HG03521 (cell line): Measurements from ENCODE around the gene SMCO4.
A peak's percentile ranks its signal among the peaks of the same experiment; 100 is the strongest.
"Not testable (repeated sequence)": the region's sequence is repeated elsewhere in the genome, so short reads cannot be mapped to it uniquely, and the experiment has no call there.

Experiments
- ATAC-seq: cut with Tn5 transposase; IDR thresholded peaks from one replicate; pipeline ENCODE4 v1.9.1; 2021; ENCODE audit warnings: mild to moderate bottlenecking, moderate library complexity; ENCODE audit not compliant: unreplicated experiment

The SMCO4 gene, protein sequence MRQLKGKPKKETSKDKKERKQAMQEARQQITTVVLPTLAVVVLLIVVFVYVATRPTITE

GRCh38 chr11:93543292-93543977 lies at the start of gene SMCO4:
Gene SMCO4, minus strand, starts transcription at chr11:93543391. Its CDS starts 64,202 bp downstream, at chr11:93479189.
- ATAC-seq, result peak; percentile 71

DNA sequence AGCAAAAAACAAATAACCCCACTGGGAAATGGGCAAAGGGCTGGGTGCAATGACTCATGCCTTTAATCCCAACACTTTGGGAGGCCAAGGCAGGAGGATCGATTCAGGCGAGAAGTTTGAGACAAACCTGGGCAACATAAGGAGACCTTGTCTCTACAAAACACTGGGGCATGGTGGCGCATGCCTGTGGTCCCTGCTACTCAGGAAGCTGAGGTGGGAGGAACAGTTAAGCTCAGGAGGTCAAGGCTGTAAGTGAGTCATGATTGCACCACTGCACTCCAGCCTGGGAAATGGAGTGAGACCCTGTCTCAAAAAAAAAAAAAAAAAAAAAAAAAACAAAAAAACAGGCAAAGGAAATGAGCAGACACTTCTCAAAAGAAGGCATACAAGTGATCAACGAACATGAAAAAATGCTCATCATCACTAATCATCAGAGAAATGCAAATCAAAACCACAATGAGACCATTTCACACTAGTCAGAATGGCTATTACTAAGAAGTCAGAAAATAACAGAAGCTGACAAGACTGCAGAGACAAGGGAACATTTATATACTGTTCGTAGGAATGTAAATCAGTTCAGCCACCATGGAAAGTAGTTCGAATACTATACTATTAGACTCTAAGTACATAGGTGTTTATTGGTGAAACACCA lies 48.2 kb upstream of the SMCO4 start:
- ATAC-seq, result peak; percentile 66

DNA sequence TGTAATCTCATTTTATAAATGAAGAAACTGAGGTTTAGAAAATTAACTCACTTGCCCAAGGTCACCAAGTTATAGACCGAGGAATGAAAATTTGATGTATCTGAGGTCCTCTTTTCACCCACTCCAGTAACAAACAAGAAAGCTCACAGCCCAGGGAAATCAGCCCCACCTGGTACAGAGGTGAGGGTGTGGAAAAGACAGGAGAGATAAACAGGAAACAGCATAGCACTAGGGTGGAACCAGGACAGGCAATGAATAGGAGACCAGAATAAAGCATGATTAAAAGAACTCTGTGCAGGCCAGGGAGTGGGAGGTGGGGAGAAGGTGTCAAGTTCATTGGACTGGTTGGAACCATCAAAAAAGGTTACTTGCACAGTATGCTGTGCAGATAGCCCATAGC lies 46.2 kb upstream of the SMCO4 start:
- no peak for ATAC-seq

- no peak for ATAC-seq
Measured at GRCh38 chr11:93587858-93588581, 44.8 kb upstream of the SMCO4 start.

DNA sequence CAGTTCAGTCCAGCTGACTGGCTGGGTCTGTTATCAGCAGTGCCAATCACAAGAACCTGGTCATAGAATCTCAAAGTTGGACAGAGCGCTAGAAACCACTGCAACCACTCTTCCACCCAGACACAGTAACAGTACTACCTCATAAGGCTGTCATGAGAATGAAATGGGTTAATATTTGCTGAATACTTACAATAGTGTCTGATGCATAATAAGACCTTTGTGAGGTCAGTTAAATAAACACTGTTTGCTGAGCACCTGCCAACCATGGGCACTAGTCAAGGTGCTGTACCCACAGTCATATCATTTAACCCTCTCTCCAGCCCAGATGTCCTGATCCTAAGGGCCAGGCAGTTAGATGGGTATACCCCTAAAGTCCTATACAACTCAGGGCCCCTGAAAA lies 44.2 kb upstream of the SMCO4 start:
- ATAC-seq, result not testable (repeated sequence)

DNA sequence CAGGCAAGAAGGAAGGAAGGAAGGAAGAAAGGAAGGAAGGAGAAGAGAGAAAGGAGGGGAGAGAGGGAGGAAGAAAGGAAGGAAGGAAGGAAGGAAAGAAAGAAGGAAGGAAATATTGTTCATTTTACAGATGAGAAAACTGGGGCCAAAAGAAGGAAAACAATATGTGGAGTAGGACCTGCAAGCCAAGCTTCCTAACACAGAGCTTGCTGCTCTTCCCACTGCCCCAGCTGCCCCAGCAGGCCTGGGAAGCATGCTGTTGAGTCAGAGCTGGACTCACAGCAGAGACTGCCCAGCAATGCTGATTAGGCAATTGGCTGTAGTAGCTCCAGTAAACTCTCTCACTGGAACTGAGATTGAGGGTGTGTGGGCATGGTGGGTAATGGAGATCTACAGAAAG lies 42.6 kb upstream of the SMCO4 start:
- no peak for ATAC-seq

DNA sequence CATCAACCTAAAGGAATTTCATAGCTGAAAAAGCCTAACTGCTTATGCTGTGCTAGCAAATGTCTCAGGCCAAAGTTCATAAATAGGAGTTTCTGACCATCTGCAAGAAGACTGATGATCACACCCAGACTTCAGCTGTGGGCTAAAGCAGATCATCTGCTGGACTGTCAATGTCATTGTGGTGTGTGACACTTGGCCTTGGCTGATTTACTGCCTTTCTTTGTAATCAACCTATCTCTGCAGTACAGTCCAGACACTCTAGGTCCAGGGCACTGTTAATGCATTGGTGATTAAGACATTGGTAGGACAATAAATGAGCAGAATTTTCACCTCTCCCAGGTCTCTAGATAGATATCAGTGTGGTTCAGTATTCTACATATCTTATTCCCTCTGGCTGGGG lies 40.3 kb upstream of the SMCO4 start:
- ATAC-seq, result no peak

DNA sequence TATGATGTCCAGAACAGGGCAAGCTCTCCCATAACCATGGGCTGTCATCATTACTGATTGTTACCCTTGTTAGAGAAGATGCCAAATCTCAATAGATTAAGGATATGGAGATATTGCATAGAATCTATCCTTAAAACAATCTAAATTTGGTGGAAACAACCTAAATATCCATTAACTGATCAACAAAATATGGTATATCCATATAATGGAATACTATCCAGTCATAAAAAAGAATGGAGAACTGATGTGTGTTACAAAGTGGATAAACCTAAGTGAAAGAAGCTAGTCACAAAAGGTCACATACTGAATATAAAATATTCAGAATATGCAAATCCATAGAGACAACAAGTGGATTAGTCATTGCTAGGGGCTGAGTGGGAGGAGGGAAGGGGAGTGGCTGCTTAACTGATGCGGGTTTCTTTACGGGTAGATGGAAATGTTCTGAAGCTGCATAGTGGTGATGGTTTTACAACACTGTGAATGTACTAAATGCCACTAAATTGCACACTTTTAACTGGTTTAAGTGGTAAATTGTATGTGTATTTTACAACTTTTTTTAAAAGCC lies 36.1 kb upstream of the SMCO4 start:
- no peak for ATAC-seq

DNA sequence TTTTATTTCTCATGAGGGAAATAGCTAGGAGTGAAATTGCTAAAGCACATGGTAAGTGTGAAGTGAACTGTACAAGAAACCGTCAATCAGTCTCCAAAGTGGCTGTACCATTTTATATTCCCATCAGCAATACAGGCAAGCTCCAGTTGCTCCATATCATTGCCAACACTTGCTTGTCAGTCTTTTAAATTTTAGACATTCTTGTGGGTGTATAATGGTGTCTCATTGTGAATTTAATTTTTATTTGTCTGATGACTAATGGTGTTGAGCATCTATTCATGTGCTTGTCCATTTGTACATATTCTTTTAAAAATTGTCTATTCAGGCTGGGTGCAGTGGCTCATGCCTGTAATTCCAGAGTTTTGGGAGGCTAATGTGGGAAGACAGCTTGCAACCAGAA lies 34.1 kb upstream of the SMCO4 start:
- no peak for ATAC-seq

GRCh38 chr11:93576870-93577269 lies 33.7 kb upstream of the SMCO4 start:
- not testable (repeated sequence) for ATAC-seq

GRCh38 chr11:93574638-93575220 lies 31.5 kb upstream of the SMCO4 start:
- ATAC-seq, result no peak

DNA sequence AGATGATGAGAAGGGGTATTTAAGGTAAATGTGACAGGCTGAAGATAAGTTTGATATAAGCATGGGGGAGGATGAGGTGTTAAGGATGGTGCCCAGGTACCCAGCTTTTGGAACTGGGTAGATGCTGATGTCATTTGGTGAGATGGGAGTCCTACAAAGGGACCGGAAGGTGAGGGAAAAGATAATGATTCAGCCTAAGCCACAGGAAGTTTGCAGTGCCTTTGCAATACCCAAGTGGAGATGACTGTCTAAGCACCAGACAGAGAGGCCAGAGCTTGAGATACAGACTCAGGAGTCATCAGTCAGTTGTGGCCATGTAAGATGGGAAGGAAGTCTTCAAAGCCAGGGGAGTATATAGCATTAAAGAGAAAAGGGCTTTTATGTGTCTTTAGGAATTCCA lies 30.0 kb upstream of the SMCO4 start:
- no peak for ATAC-seq

GRCh38 chr11:93572621-93573020 lies 29.4 kb upstream of the SMCO4 start:
- no peak for ATAC-seq

DNA sequence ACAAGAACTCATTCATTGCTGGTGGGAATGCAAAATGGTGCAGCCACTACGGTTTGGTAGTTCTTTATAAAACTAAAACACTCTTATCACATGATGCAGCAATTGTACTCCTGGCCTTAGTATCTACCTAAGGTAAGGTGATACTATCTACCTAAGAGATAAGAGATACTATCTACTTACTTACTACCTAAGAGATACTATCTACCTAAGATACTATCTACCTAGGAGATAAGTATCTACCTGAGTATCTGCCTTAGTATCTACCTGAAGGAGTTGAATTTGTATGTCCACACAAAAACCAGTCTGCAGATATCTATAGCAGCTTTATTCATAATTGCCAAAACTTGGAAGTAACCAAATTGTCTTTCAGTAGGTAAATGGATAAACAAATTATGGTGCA lies 29.0 kb upstream of the SMCO4 start:
- ATAC-seq, result no peak

- ATAC-seq, result no peak
Measured at GRCh38 chr11:93571612-93572011, 28.4 kb upstream of the SMCO4 start.

- no peak for ATAC-seq
Measured at GRCh38 chr11:93570759-93571413, 27.7 kb upstream of the SMCO4 start.

DNA sequence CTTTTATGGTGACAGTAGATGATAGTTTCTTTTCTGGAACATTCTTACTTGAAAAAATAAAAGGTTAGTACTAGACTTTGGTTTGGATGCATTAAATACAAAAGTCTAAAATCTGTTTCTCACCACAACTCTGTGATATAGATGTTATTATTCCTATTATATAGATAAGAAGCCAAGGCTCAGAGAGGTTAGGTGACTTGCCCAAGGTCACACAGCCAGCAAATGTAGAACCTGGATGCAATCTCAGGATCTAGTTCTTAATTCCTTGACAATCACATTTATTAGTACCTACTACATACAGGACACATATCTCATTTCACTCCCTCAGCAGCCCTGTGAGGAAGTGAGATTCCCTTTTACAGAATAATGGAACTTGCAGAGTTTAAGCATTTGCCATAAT lies 26.3 kb upstream of the SMCO4 start:
- no peak for ATAC-seq

- ATAC-seq, result no peak
Measured at GRCh38 chr11:93568726-93569125, 25.5 kb upstream of the SMCO4 start.

- no peak for ATAC-seq
Measured at GRCh38 chr11:93567401-93567895, 24.3 kb upstream of the SMCO4 start.

GRCh38 chr11:93564895-93565294 lies 21.7 kb upstream of the SMCO4 start:
- no peak for ATAC-seq

GRCh38 chr11:93563857-93564256 lies 20.7 kb upstream of the SMCO4 start:
- no peak for ATAC-seq
